Right renal pelvis (tissue), 4 donors: ENCODE measurements around the gene TIAM1. TPM values are rescaled to one million over a fixed set of nuclear protein-coding genes. Genes with fewer than 3 reads are reported as not detected.
"Not testable (repeated sequence)": the region's sequence is repeated elsewhere in the genome, so short reads cannot be mapped to it uniquely, and the experiment has no call there.

Experiments
- DNase-seq, 4 donors: peaks; one replicate each; pipeline ENCODE4 v3.0.0-alpha.2; 2013; ENCODE audit warnings: low read depth in 4 of 4, low spot score in 3 of 4, missing footprints in 1 of 4
- polyA plus RNA-seq, 4 donors: library from polyadenylated mRNA; unstranded; fragments of 120-200 nt; gene quantifications; one replicate each; pipeline ENCODE4 v1.2.1, GENCODE V29; 2013; ENCODE audit not compliant: insufficient read length in 4 of 4

The TIAM1 gene
- polyA plus RNA-seq, 4 donors = 11.7 to 17.7 (median 15.2) TPM

DNA sequence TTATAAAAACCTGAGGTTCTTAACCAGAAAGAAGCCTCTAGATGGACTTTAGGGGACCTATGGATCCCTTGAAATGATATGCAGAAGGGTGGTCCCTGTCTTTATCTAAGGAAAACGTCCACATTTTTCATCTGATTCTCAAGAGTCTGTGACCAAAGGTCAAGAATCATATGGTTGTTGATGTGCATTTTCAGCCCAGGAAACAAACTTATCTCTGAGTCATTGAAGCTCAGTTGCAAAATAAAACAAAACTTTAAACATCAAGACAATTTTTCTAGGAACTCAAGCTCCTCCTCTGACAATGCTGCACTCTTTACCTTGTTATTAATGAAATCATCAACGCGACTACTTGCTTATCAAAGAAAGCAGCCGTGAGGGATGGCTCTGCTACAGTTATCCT, 83.3 kb downstream of the TIAM1 start:
- DNase-seq = no peak

DNA sequence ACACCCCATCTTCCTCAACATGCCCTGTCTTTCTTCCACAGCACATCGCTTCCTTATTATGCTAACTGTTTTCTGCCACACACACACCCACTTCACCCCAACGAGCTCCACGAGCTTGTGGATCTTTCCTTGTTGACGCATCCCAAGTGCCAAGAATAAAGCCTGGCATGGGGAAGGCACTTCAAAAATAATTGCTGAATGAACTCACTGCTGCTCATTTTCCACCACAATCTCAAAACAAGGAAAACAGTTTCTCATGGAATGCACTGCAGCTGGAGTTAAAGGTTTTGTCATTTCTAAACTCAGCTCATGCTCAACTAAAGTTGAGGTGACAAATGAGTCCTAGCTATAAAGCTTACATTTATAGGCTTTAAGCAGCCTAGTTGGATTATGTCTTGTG, 86.0 kb downstream of the TIAM1 start:
- DNase-seq = no peak

DNA sequence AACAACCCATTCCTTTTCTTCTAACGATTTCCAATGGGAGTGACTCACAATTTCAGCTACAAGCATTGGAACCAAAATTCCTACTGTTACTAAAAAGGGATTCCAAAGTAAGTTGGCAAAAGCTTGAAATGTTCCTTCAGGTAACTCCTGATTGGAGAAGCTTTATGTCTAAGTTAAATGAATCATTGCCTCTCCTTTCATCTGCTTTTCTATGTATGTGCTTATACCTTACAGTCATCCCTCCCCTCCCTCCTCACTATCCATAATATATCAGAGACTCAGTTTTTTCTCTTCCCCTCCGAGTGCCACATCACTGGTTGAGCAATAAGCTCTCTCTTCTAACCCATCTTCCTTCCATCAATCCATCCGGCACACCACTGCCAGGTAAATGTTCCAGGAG, 86.8 kb downstream of the TIAM1 start:
- DNase-seq = no peak

DNA sequence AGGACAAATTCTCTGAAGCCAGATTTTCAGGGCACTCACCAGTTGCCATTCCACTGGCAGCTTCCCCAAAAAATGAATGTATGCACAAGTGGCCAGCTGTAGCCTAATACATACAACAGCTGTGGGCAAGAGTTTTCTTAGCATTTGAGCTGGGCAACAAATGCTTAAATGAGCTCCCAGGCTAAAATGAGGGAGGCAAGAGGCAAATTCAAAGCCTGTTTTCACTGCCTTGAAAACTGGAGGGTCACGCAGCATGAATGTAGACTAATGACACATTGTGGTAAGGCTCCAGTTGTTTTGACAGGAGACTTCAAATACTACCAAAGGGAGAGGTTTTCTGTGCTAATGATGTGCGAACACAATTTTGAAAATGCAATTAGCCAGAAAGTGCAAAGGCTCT, 88.2 kb downstream of the TIAM1 start:
- no peak for DNase-seq

DNA sequence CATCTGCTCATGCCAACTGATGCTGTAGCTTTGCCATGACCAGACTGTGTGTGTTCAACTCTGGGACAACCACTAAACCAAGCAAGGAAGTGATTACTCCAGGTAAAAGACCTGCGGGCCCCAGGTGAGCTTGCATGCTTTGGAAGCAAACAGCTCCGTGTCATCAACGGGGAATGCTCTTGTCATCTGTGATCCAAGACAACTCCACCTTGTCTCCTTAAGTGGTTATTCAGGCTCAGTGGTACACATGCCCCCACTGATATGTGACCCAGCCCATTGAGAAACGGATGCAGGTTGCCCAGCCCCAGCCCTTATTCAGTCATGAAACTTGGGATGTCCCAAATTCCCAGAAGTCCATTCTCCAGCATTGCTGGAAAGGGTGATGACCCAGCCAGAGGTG, 89.0 kb downstream of the TIAM1 start:
- DNase-seq = no peak

DNA sequence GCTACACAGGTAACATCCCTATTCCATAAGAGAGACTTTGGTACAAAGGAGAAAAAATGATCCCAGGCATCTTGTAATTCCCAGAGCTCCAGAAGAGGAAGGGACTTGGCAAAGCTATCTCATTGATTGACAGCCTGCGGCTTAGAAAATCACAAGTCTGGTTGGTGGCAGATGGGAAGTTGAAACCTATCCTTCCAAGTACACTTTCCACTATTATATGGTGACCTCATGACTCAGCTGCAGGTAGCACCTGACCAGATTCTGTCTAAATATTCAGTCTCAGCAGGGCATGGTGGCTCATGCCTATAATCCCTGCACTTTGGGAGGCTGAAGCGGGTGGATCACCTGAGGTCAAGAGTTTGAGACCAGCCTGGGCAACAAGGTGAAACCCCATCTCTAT, 89.9 kb downstream of the TIAM1 start:
- no peak for DNase-seq

DNA sequence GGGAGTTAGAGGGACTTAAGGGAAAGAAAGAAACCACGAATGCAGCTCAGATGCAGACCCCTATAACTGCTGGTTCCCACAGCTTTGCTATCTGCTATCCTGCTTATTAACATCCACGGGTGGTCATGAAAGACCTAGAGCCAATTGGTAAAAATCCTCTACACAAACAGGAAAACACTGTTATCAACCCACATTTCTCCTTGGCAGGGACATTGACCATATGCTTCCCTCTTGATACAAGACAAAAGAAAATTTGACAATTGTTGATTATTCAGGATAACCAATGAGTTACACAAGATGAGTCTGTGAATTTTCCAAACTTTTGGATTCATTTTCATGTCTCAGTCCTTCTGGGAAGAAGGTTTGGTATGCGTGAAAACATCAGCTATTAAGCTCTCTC, 90.4 kb downstream of the TIAM1 start:
- DNase-seq = no peak

DNA sequence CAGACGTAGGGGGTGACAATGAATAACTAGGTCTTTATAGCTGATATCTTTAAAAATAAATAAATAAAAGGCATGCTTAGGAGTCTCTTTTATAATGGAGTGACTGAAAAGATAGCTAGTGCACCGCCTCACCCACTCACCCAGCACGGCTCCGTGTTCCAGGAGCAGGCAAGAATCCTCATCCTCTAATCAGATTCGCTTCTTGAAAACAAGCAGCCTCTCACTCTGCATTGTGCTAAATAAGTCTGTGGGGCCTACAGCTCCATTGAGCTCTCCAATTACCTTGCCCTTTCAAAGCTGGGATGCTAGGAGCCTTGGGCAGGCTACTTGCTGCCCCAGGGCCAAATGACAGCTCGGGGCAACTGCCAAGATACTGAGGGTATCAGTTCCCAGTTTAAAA, 91.5 kb downstream of the TIAM1 start:
- DNase-seq = no peak

DNA sequence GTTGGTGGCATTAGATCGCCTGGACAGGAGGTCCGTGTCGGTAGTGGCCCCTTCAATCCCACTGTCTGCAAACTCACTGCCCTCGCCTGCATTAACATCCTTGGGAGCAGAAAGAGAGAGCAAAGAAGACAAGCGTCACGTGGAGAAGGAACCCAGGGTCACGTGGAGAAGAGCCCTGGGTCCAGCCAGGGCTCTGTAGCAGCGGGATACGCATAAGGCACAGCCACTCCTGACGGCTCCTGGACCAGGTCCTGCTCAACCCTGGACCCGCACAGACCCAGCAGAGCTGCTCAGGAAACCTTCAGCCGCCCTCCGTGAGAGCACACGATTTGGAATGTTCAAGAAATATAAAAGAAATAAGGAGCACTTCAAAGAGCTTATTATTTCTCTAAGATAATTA, 92.0 kb downstream of the TIAM1 start:
- DNase-seq = no peak

DNA sequence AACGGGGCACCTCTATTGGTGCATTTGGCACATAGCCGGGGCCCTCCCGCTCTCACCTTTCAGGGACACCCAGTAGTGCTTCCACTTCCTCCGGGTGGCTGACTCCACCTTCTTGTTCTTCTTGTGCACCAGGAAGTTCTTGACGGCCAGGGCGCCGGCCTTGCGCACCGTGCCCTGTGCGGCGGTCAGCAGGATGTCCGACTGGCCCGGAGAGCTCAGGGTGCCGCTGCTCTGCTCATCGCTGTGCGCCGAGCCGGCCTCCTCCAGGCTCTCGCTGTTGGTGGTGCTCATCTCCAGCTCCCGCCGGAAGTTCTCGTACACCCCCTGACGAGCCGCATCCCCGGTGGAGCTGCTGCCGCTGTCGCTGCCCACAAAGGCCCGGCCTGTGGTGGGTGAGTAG, 92.4 kb downstream of the TIAM1 start:
- DNase-seq = no peak

DNA sequence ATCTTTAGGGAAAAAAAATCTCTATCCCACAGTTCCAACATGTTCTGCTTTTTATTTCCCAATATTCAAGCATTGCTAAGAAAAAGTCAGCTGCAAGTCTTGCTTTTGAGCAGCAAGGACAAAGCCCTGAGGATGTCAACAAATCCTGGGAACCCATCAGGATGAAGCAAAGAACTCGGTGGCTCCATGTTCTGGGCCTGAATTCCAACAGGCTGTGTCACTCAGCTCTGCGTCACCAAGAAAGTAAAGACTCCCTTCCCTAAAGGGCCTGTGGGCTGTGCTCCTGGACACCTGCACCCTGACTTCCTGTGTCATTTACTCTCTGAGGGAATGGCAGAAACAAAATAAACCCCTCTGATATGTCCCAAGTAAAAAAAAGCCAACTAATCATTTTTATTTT, 95.5 kb downstream of the TIAM1 start:
- no peak for DNase-seq

DNA sequence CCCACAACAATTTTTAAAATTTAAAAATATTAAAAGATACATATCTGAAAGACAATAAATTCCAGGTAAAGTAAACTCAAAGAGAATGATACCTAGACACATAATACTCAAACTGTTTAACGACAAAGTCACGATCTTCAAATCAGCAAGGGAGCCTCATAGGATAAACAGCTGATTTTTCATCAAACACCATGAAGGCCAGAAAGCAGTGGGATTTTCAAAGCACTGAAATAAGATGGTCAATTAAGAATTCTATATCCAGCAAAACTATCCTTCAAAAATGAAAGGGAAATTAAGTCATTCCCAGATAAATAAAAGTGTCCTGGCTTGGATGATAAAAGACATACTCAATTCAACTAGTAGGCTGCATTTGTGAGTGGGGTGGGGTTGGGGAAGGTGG, 100.5 kb downstream of the TIAM1 start:
- DNase-seq = no peak

DNA sequence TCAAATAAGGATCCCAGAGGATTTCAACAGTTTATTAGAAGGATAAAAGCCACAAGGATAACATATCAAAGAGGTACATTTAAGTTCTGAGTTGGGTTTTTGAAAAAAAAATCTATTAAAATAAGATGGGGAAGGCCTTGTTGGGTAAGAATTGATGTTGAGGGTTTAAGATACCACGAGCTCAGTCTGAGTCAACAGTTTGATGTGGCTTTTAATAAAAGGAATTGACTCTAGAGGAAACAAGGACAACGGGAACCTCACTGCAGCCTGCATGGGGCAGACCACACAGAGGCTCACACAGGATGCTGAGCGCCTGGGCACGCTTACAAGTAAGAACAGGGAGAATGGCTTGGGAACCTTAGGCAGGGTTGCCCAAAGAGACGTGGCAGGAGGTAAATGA, 107.5 kb downstream of the TIAM1 start:
- DNase-seq = no peak

DNA sequence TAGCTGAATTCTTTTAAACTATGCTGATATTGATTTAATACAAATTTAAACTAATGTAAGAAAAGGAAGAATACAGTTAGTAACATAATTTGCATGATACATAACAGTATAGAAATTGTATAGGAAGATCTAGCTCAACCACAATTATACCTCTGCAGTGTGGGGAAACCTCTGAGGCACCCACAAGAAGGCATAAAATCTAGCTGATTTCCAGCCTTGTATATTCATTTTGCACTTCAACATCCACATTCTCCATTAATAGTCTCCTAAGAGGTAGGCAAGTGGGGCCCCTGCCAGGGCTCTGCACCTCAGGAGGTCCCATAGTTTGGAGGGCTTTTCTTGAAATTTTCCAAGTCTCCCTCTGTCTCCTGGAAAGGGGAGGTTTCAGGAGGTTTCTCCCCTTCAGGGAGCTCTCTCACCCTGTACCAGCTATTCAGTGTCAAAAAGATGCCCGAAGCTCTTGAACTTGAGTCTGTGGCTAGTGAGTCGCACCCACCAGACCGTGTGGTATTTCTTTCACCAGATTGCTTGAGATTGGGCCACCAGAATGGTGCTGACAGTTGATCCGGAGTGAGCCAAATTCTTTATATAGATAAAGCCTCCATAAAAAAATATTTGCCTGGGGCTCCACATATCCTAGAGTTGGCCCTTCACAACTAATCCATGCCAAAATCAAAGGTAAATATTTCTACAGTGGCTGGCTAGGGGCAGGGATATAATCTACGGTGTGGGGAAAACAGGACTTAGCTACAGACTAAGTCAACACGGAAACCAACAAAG, 108.2 kb downstream of the TIAM1 start:
- no peak for DNase-seq

DNA sequence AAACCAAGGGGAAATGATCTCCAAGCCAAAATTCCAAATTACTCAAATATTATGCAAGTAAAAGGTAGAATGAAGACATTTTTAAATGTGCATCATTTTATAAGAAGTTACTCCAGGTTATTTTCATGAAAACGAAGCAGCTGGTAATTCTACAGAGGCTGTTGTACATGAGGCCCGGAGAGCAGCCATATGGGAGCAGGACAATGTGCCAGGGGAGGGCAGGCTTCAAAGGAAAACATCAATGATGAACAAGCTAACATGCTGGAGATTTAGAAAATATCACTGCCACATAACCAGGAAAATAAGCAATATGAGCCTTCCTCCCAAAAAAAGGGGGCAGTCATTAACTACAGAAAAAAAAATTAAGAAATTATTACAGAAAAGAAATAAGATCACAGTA, 109.1 kb downstream of the TIAM1 start:
- no peak for DNase-seq

DNA sequence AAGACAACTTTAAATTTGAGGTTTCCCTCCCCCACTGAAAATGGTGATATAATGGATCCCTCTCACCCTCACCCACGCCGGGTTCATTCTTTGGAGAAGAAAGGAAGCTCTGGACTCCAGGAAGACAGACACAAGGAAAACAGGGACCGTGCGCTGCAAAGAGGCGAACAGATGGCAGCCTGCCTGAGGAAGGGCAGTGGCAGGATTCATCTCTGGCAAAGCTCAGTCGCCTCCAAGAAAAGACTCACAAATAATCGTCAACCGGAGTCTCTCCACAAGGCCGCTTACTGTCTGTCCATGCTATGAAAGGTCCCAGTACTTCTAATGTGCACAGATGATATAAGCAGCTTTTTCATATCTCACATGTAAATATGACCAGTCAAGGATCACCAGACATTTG, 110.3 kb downstream of the TIAM1 start:
- DNase-seq = no peak

DNA sequence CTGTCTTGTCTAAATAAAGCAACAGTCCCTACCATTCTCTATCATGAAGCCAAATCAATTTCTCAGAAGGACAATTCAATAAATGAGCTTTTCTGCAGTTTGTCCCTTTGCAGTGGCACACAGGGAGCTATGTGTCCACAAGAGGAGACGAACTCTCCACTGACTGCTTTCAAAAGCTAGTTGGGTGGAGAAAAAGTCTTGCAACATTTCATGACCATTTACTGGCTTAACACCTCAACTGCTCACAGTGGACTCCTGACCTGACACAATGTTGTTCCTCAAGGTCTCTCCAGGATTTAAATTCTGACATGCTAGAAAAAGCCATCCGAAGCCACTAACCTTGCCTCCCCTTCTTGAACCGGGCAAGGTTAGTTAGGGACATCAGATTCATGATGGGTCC, 111.7 kb downstream of the TIAM1 start:
- no peak for DNase-seq

DNA sequence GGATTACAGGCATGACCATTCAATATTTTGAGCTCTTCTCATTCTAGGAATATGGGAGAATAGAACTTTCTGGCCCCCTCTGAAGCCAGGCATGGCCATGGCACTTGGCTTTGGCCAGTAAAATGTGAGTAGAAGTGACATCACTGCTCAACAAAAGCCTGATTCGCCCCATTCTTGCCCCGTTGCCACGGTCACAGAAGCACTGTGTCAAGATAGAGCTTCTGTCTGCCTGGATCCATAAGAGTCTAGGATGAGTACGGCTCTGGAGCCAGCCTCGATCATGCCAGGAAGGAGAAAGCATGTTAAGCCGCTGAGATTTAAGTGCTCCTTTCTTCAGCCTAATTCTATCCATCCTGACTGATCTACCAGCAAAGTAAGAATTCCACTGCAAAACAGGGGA, 113.1 kb downstream of the TIAM1 start:
- DNase-seq = no peak

DNA sequence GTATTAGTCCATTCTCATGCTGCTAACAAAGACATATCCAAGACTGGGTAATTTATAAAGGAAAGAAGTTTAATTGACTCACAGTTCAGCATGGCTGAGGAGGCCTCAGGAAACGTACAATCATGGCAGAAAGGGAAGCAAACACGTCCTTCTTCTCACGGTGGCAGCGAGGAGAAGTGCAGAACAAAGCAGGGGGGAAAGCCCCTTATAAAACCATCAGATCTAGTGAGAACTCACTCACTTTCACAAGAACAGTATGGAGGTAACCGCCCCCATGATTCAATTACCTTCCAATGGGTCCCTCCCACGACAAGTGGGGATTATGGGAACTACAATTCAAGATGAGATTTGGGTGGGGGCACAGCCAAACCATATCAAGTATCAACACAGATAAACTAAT, 115.3 kb downstream of the TIAM1 start:
- DNase-seq = not testable (repeated sequence)

DNA sequence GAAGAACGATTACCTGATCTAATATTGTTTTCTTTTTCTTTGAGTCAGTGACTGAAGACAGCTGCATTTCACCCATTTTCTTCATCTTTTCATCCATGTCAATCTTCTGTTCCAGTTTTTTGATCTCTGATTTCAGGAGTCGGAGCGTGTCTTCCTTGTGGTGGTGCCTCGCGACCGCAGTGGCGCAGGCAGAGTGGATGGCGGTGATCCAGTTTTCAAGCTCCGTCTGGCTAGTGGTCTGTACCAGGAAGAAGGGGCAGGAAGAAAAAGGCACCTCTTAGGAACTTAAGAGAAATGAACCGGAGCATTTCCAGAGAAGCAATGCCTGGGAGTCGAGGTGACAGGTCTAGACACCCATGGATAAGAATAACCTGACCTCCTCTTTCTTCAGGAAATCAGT, 118.3 kb downstream of the TIAM1 start:
- no peak for DNase-seq

DNA sequence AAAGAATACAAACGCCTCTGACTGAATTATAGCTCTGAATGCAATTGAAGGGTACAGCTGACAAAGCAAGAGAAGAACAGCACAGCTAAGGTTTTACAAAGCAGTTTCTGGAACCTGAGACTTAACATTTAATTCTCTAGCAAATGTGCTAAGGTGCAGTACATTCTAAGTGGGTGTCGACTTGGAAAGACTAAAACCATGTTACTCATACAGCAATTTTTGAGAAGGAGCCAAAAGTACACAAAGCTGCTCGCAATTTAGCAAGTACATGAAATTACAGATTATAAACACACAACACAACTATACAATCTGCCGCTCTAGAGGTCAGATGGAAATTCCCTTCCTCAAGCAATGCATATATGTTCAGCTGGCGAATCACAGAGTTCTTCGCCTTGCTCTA, 121.9 kb downstream of the TIAM1 start:
- no peak for DNase-seq

DNA sequence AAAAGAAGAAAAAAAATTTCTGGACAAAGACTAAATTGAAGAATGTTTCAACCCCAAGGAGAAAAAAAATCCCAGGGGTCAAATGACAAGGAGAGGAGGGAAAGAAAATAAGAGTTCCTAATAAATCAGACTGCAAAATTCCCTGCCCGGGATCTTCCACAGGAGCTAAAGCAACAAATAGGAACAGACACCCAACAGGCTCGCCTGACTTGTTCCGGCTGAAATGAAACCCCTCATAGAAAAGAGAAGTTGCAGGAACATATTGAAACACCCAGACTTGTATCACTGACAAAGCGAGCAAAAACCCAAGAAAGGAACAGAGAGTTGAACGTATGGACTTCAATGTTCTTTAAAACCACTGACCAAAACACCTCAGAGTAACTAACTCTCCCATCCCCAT, 123.0 kb downstream of the TIAM1 start:
- DNase-seq = no peak

DNA sequence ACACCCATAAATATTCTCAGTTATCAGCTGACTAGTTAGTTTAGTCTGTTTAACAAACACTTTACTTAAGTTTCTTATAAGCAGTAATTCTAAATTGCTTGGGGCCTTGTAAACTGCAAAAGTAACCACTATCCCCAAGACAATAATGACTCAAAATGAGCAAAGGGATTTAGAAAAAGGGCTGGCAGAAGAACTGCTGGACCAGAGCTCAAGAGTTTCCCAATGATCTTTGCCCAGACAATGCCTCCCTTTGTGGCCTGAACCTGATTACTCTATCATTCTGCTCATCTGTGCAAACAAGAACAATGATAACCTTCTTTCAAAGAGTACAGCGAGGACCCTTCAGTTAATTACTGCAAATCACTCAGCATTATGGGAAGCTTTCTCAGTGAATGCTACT, 123.5 kb downstream of the TIAM1 start:
- no peak for DNase-seq
